Liver (tissue), 2 donors: Measurements from ENCODE around the gene FOXM1.

Experiments used
- RAD21 ChIP-seq, 2 donors: IDR thresholded peaks; 2 replicates each; pipeline ENCODE4 v1.6.1; 2016; ENCODE audit warnings: antibody characterized with exemption in 2 of 2, mild to moderate bottlenecking in 2 of 2
- YY1 ChIP-seq: IDR thresholded peaks from 2 replicates; pipeline ENCODE4 v1.6.1; 2016; ENCODE audit warnings: antibody characterized with exemption, mild to moderate bottlenecking
- donor health status: healthy.

- TF ChIP-seq RAD21 (IDR thresholded peaks at IDR 0.05) = no peak
- no peak for TF ChIP-seq YY1
Observed at GRCh38 chr12:2824541-2824940, 52.4 kb downstream of the FOXM1 start.
